ENCODE data around the gene ZNF20. TPM values are rescaled to one million over a fixed set of nuclear protein-coding genes. Genes with fewer than 3 reads are reported as not detected.

Gene ZNF20
- total RNA-seq, 3 donors from 2014 or later: 4.4 to 7.0 (median 6.0) TPM

GRCh38 chr19:12145348-12145747 lies 5.2 kb upstream of the ZNF20 start:
- no peak for ATAC-seq
- no peak overlapping the region for H3K4me3 ChIP-seq
- TF ChIP-seq CTCF (IDR thresholded peaks at IDR 0.05): no peak
- intact Hi-C loops (cut with DNase I, micrococcal nuclease): loop anchor here (10.0 kb wide), 2 partner anchors 91 to 261 kb away; partner anchors contain the start of genes ZNF878 (in 2 of the 2) and ZNF69 (in 1 of the 2)
- DNase-seq: no peak
- peaks cover 10% of the 10 kb centered on the region for H3K4me1 ChIP-seq (ENCODE audit: low read depth)
- H3K36me3 ChIP-seq (ENCODE audit: low read depth): peaks cover 5% of the 10 kb centered on the region
- peaks cover 16% of the 10 kb centered on the region for H3K9me3 ChIP-seq

- TF ChIP-seq CTCF (IDR thresholded peaks at IDR 0.05): peak; percentile 3
- intact Hi-C loops (cut with DNase I, micrococcal nuclease): loop anchor here (10.0 kb wide), 2 partner anchors 87 to 257 kb away; partner anchors contain the start of genes ZNF878 (in 2 of the 2) and ZNF69 (in 1 of the 2)
- ATAC-seq (no peak), DNase-seq (no peak)
- Histone ChIP-seq H3K4me1 (ENCODE audit: low read depth) (peaks cover 17% of the 10 kb centered on the region), H3K4me3 (no peak overlapping the region), H3K36me3 (ENCODE audit: low read depth) (peaks cover 5% of the 10 kb centered on the region), H3K9me3 (peaks cover 22% of the 10 kb centered on the region)
These were observed 1.2 kb upstream of the ZNF20 start for GRCh38 chr19:12141405-12141736.

- TF ChIP-seq CTCF (IDR thresholded peaks at IDR 0.05): peak; percentile 71
- Histone ChIP-seq H3K4me1 (ENCODE audit: low read depth) (peaks cover 17% of the 10 kb centered on the region), H3K9me3 (peaks cover 19% of the 10 kb centered on the region), H3K36me3 (ENCODE audit: low read depth) (peaks cover 5% of the 10 kb centered on the region), H3K4me3 (no peak overlapping the region)
- DNase-seq (peak; percentile 88 to 96 (median 91)), ATAC-seq (peak; percentile 89)
- intact Hi-C loops (cut with DNase I, micrococcal nuclease): loop anchor here (10.0 kb wide), 2 partner anchors 86 to 256 kb away; partner anchors contain the start of genes ZNF878 (in 2 of the 2) and ZNF69 (in 1 of the 2)
These were observed 625 bp upstream of the ZNF20 start for GRCh38 chr19:12140545-12141404.

- ATAC-seq: no peak
These were observed 881 bp downstream of the ZNF20 start for GRCh38 chr19:12139269-12139668.

More at GRCh38 chr19:12139269-12139668, 881 bp downstream of the ZNF20 start:
- DNase-seq: no peak
- no peak for TF ChIP-seq CTCF (IDR thresholded peaks at IDR 0.05)
- Histone ChIP-seq H3K4me1 (ENCODE audit: low read depth) (peaks cover 17% of the 10 kb centered on the region), H3K4me3 (no peak overlapping the region), H3K9me3 (peaks cover 17% of the 10 kb centered on the region), H3K36me3 (ENCODE audit: low read depth) (peaks cover 16% of the 10 kb centered on the region)
- intact Hi-C loops (cut with DNase I, micrococcal nuclease): no loop called here
